ENCODE measurements around the gene FUCA1.

FUCA1 gene

GRCh38 chr1:23800400-23801337, 67.4 kb downstream of the FUCA1 start, which contains the start of gene GALE:
GALE (minus strand) TSS chr1:23800754; CDS start chr1:23799007, 1,747 bp downstream.
- peak; percentile 95 to 97 for DNase-seq

GRCh38 chr1:23799570-23800399, 68.3 kb downstream of the FUCA1 start:
- DNase-seq: peak; percentile 48 to 57

DNA sequence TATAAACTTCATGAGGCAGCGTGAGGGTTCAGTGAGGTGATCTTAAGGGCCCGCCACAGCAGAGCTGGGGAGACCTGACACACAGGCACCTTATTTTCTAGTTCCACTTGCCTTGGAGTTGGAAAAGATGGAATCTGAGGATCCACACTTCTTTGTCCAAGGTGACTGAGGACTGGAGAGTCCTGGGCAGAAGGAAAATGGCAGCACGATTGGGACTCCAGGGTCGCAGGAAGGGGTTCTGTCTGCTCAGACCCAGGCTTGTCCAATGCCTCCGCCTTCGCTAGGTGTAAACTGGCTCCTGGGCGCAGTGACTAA, 68.9 kb downstream of the FUCA1 start:
- no peak for DNase-seq

DNA sequence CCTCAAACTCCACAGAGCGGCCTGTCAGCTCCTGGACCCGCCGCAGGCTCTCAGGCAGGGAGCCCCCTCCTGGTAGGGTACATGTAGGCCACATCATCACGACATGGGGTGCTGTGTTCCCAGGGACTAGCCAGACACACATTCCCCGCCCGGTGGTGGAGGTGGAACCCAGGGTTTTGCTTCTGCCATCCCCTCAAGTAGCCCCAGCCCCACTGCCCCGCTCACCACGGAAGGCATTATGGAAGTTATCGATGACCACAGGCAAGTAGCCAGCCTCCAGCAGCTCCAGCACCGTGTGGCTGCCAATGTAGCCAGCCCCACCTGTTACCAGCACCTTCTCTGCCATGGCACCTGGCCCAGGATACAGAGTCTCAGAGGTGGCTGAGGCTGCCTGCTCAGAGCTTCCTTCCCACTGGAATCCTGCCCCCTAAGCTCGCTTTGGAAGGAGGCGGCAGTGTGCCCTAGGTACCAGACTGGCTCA, 69.4 kb downstream of the FUCA1 start:
- no peak for DNase-seq

DNA sequence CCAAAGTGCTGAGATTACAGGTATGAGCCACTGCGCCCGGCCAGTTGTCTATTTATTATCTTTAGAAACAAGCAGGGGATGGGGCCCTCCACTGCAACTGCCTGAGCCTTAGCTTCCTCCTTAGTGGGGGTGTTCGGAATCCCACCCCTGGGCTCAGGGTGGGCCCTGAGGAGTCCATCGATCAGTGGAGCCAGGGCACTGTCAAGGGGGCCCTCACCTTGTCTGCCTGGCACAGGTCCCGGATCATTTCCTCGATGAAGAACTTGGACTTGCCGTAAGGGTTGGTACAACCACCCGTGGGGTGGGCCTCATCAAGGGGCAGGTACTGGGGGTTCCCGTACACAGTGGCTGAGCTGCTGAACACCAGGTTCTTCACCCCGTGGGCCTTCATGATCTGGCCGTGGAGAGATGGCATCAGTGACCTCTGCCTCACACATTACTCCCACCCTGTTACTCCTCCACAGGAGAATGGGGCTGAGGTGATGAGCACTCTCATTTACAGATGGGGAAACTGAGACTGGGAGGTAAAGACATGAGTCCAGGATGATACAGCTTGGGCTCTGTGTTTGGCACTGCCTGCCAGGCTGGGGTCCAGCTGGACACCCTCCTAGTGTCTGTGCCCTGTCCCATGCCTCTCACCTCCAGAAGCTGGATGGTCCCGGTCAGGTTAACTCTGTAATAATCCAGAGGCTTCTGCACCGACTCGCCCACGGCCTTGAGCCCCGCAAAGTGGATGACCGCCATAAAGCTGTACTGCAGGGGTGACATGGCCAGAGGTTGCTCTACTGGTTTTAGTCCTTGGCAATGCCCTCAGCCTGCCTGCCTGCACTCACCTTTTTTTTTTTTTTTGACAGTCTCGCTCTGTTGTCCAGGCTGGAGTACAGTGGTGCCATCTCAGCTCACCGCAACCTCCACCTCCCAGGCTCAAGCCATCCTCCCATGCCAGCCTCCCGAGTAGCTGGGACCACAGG, 70.3 kb downstream of the FUCA1 start:
- DNase-seq: no peak

DNA sequence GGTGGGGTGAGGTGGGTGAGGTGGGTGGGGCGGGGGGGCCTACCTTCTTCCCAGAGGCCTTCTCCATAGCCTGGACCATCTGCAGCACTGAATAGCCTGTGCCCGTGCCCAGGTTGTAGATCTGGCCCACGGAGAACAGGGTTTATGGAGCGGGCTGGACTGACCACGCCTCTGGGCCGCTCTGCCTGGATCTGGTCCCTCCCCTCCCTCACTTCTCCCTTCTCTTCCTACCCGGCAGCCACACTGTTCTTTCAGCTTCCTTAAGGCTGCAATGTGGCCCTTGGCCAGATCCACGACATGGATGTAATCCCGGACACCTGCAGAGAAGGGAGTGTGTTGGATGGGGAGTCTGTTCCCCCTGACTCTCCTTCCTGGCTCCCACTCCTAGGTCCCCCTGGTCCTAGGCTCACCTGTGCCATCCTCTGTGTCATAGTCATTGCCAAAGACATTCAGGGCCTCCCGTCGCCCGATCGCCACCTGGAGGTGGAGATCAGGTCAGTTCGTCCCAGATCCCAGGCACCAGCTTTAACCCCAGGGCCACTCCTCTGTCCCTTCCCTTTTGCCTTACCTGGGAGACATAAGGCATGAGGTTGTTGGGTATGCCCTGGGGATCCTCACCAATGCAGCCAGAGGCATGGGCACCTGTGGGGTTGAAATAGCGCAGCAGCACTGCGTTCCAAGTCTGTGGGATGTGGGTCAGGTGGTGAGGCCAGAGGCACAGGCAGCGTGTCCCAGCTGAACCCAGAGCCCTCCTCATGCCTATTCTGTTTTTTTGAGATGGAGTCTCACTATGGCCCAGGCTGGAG, 71.4 kb downstream of the FUCA1 start:
- no peak for DNase-seq

- no peak for DNase-seq
Measured at GRCh38 chr1:23795676-23796465, 72.2 kb downstream of the FUCA1 start.

Data from inflammatory macrophage (primary cell).